Measurements from ENCODE around the gene SEMA4A.
"Not testable (repeated sequence)": the region's sequence is repeated elsewhere in the genome, so short reads cannot be mapped to it uniquely, and the experiment has no call there.

- not testable (repeated sequence) for TF ChIP-seq CTCF (IDR thresholded peaks at IDR 0.05; ENCODE audit: low read depth, low read length, missing input control); NR2F2 (IDR thresholded peaks at IDR 0.05); RXRA (IDR thresholded peaks at IDR 0.05); ATF3 (IDR thresholded peaks at IDR 0.05); EGR1 (IDR thresholded peaks at IDR 0.05; ENCODE audit: low read depth in 2 of 2); YY1 (IDR thresholded peaks at IDR 0.05); REST (IDR thresholded peaks at IDR 0.05); TAF1 (conservative IDR thresholded peaks at IDR 0.05); GABPA (IDR thresholded peaks at IDR 0.05 in 1 of 2, conservative IDR thresholded peaks at IDR 0.05 in 1 of 2); ZBTB33 (IDR thresholded peaks at IDR 0.05); MAX (IDR thresholded peaks at IDR 0.05); RAD21 (IDR thresholded peaks at IDR 0.05); JUND (IDR thresholded peaks at IDR 0.05)
Measured at GRCh38 chr1:156182010-156182779, 28.8 kb downstream of the SEMA4A start.
